Pancreas (tissue), 10 donors: ENCODE data around the gene SCAMP3. TPM values are rescaled to one million over a fixed set of nuclear protein-coding genes. Genes with fewer than 3 reads are reported as not detected.

ENCODE experiments used
- ATAC-seq, 4 donors: fragments of 200-7000 bp; cut with Tn5 transposase; one replicate each; pipeline versions ENCODE4 v1.8.0 to v1.9.1; 2020; ENCODE audit warnings: mild to moderate bottlenecking in 4 of 4, moderate library complexity in 4 of 4
- DNase-seq, 6 donors: peaks; one replicate each; pipeline ENCODE4 v3.0.0-alpha.2; 2020
- FAIRE-seq: peaks from 2 replicates; lab custom pipeline; 2012; peaks lifted over from hg19 to GRCh38; lab: Jason Lieb, UNC
- H3K27ac ChIP-seq, 4 donors: fragments of 200-600 bp; sonication (generic); 1 replicate in 3 of 4; 2 replicates in 1 of 4; pipeline versions ENCODE4 v1.5.0 to v1.8.0; 2020
- H3K27me3 ChIP-seq, 4 donors: fragments of 200-600 bp; one replicate each; pipeline ENCODE4 v1.8.0; 2021
- H3K36me3 ChIP-seq, 3 donors: fragments of 200-600 bp; sonication (generic) in 1 of 3; one replicate each; pipeline versions ENCODE4 v1.5.0 to v1.8.0; 2020 to 2021
- H3K4me1 ChIP-seq, 3 donors: fragments of 200-600 bp; one replicate each; pipeline ENCODE4 v1.8.0; 2021
- H3K4me3 ChIP-seq, 4 donors: fragments of 200-600 bp; sonication (generic) in 2 of 4; one replicate each; pipeline versions ENCODE4 v1.5.0 to v1.8.0; 2020 to 2021
- H3K9me3 ChIP-seq, 4 donors: fragments of 200-600 bp; one replicate each; pipeline ENCODE4 v1.8.0; 2021
- WGBS, 2 donors: extraction: QIAGEN DNeasy Blood & Tissue Kit; methylation state at CpG; one replicate each; pipeline ENCODE4 v1.1.7; 2013; 5-methylcytosine and 5-hydroxymethylcytosine counted together
- intact Hi-C, 3 donors: fragments of 100-400 bp; cut with DNase I; formaldehyde crosslinking; loops; one replicate each; pipeline versions ENCODE4 v1.11.1 to v1.14.2; 2022
- polyA plus RNA-seq, 2 donors: library from polyadenylated mRNA; stranded (reverse); fragments of 200-250 nt; gene quantifications; one replicate each; pipeline ENCODE4 v1.2.3, GENCODE V29; 2013
- total RNA-seq, 6 donors: library from RNA; stranded (reverse); fragmentation: NEBNext Ultra II Directional in 4 of 6; extraction: Animal tissue kit (Norgen Biotek cat#: 25700) in 4 of 6; gene quantifications; one replicate each; pipeline versions ENCODE4 v1.2.1 to v1.2.4, GENCODE V29; 2021 to 2023
- TF ChIP-seq, protein P1 (sequence below), 4 donors: fragments of 200-600 bp; sonication (generic) in 3 of 4; IDR thresholded peaks; one replicate each; pipeline versions ENCODE4 v1.5.0 to v1.8.0; 2021; ENCODE audit warnings: antibody characterized with exemption in 4 of 4
- donor health status: healthy with polysubstance abuse.
- donor health status: DM: no; HTN: no; CAD: no; lungs with moderate emphysema.
- donor health status: DM: no; HTN: no; CAD: no.
- donor health status: control.
- donor health status: control.
- donor health status: Bipolar disorder and iron deficiency.
- donor health status: DM: yes; HTN: yes; CAD: no.
- donor health status: DM: no; HTN: no; CAD: no.
- donor health status: DM: no; HTN: no; CAD: no.
- donor health status: DM: yes; HTN: yes; CAD: no.

Gene SCAMP3
- total RNA-seq (10 to 100 TPM; 25.1 to 33.4 (median 28.0) TPM), polyA plus RNA-seq (10 to 100 TPM; 27.7 to 55.5 TPM)

DNA sequence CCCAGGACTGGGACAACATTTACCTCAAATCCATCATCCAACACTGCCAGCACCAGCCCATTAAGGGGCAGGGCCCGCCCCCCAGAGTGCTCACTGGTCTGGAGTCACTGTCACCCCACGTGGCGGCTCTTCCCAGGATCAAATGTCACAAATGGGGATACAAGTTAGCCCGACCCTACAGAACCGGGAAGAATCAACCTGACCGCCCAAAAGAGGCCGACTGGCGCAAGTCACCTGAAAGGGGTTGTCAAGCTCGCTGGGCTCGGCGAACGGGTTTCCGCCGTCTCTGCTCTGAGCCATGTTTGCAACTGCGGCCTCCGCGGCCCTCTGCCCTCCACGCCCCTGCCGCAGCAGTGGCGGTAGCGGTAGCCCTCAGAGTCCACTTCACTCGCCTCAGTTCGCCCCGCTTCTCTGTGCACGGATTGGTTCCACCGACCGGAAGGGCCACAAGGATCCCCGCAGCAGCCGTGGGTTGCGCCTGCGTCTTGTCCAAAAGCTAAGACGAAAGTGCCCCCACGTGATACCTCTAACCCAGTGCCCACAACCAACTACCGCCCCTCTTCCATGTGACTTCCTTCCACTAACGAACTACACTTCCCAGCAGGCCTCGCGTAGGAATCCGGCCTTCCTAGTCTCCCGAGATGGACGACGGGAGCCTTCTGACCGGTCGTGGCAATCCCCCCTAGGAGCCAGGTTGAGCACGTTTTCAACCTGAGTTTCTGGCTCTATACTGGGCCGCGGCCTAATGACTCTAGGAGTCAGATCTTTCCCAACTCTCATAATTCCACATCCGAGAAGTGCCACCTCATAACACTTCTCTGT, at the start of gene SCAMP3:
SCAMP3 (minus strand) TSS at position 509 of the 822 bp plus-strand sequence; CDS start at position 300, 209 bp downstream.
- ATAC-seq (peak; percentile 98 to 99 (median 98)), DNase-seq (peak; percentile 89 to 96 (median 94)), FAIRE-seq (peak; percentile 20)
- peaks cover 0 to 10% (median 7%) of the 10 kb centered on the region in 3 donors for H3K4me1 ChIP-seq
- TF ChIP-seq, protein P1, sequence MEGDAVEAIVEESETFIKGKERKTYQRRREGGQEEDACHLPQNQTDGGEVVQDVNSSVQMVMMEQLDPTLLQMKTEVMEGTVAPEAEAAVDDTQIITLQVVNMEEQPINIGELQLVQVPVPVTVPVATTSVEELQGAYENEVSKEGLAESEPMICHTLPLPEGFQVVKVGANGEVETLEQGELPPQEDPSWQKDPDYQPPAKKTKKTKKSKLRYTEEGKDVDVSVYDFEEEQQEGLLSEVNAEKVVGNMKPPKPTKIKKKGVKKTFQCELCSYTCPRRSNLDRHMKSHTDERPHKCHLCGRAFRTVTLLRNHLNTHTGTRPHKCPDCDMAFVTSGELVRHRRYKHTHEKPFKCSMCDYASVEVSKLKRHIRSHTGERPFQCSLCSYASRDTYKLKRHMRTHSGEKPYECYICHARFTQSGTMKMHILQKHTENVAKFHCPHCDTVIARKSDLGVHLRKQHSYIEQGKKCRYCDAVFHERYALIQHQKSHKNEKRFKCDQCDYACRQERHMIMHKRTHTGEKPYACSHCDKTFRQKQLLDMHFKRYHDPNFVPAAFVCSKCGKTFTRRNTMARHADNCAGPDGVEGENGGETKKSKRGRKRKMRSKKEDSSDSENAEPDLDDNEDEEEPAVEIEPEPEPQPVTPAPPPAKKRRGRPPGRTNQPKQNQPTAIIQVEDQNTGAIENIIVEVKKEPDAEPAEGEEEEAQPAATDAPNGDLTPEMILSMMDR (IDR thresholded peaks at IDR 0.05): no peak
- H3K27me3 ChIP-seq: no peaks in the 10 kb centered on the region
- H3K36me3 ChIP-seq: peaks cover 0 to 28% (median 25%) of the 10 kb centered on the region in 3 donors
- WGBS, 2 donors: 0% methylated on average over 47 of the region's 47 CpGs
- intact Hi-C loops: no loop called here
- H3K9me3 ChIP-seq: no peaks in the 10 kb centered on the region
- peak within 1 kb of the TSS; percentile 63 to 98 (median 78) for H3K4me3 ChIP-seq
- H3K27ac ChIP-seq: peak within 1 kb of the TSS; percentile 32 to 71 (median 62)

DNA sequence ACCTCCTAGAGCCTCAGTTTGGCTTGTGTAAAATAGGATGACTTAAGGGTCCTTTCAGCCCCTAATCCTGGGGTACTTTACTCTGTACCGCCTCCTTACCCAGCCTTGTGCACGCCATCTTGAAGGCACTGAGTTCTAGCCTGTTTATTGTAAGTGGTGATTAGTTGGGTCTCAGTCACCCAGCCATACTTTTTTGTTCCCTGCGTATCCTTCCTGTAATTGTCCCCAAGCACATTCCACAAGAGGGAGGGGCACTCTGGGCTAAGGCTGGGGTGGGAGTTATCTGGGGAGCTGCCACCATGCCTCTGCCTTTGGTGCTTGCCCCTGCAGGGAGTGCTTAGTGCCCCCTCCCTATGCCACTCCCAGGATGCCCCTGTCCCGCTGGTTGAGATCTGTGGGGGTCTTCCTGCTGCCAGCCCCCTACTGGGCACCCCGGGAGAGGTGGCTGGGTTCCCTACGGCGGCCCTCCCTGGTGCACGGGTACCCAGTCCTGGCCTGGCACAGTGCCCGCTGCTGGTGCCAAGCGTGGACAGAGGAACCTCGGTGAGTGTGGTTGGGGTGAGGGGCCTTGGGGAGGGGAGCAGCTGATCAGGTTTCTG, 47.4 kb upstream of the SCAMP3 start:
- no peaks in the 10 kb centered on the region for H3K27me3 ChIP-seq
- peaks cover 0 to 7% (median 0%) of the 10 kb centered on the region in 3 donors for H3K4me1 ChIP-seq
- H3K27ac ChIP-seq: peak overlapping the region; percentile 76 to 90 (median 82)
- peak in 3 of 4 donors; percentile 4 to 8 (median 5) for ATAC-seq
- H3K9me3 ChIP-seq: no peaks in the 10 kb centered on the region
- 0 to 1% methylated on average over 11 of the region's 11 CpGs for WGBS, 2 donors
- no peak for FAIRE-seq
- TF ChIP-seq, protein P1 (IDR thresholded peaks at IDR 0.05): no peak
- intact Hi-C loops: loop anchor here in 1 of 3 donors (5.0 kb wide), 1 partner anchor 32 kb away; the partner anchor contains the start of gene HCN3
- DNase-seq: peak; percentile 35 to 89 (median 68)
- H3K4me3 ChIP-seq: peak overlapping the region; percentile 50 to 95 (median 82)
- H3K36me3 ChIP-seq: no peaks in the 10 kb centered on the region

DNA sequence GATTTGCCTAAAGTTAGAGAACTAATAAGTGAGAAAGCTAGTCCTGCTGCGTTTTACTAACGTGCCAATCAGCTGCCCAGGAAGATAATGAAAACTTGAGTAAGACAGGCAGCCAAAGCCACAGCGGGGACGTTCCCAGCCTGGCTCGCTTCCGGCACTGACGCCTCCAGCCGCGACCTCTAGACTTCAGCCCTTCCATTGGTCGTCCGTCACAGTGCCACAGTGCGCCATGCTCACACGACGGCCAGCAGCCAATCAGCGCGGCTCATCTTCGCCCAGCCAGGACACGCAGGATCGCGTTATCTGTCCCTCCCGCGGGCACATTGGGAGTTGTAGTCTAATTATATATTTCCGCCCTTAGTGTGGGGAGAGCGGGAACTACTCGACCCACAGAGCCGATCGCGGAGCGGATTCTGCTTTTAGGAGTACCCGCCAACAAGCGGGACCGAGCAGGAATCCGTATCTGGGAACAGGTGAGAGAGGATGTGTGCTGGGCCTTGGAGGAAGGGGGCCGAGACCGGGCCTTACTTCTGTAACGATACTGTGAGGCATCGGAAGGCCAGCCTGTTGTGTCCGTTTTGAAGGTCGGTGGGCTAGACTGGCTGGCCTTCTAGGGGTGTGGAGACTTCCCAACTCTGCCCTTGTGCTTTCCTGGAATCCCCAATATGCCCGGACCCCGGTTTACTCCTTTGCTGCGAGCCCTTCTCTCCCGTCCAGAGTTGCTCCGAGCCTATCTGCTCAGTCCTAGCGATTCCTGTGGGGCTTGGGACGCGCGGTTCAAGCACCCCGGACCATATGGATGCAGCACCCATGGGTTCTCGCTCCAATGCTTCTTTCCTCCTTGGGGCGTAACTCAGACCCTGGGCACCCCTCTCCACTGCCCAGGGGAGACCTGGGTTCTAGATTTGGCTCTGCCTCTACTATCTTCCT, 46.6 kb upstream of the SCAMP3 start, which contains the start of gene FDPS:
FDPS (plus strand) TSS at position 374 of the 930 bp plus-strand sequence. CDS start 924 bp downstream, outside the sequence.
- H3K4me1 ChIP-seq: peaks cover 0 to 7% (median 0%) of the 10 kb centered on the region in 3 donors
- FAIRE-seq (peak; percentile 83), ATAC-seq (peak; percentile 98 to 99 (median 98)), DNase-seq (peak; percentile 95 to 99 (median 98))
- no peaks in the 10 kb centered on the region for H3K27me3 ChIP-seq
- WGBS, 2 donors: 0% methylated on average over 51 of the region's 51 CpGs
- H3K27ac ChIP-seq: peak within 1 kb of the TSS; percentile 76 to 90 (median 82)
- no peaks in the 10 kb centered on the region for H3K36me3 ChIP-seq
- H3K9me3 ChIP-seq: no peaks in the 10 kb centered on the region
- peak within 1 kb of the TSS; percentile 50 to 95 (median 82) for H3K4me3 ChIP-seq
- intact Hi-C loops: no loop called here
- TF ChIP-seq, protein P1 (IDR thresholded peaks at IDR 0.05): peak in 1 of 4 donors; percentile 11

DNA sequence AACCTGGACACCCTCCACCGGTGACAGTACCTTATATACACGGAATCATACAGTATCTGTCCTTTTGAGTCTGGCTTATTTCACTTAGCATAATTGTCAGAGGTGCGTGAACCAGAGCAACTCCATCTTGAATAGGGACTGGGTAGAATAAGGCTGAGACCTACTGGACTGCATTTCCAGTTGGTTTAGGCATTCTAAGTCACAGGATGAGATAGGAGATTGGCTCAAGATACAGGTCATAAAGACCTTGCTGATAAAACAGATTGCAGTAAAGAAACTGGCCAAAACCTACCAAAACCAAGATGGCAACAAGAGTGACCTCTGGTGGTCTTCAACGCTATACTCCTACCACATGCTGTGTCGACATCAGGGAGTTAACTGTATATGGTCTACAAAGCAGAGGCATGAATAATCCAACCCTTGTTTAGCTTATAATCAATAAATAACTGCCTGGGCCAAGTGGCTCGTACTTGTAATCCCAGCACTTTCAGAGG, 45.1 kb upstream of the SCAMP3 start:
- FAIRE-seq: no peak
- no peak overlapping the region for H3K27ac ChIP-seq
- intact Hi-C loops: no loop called here
- peaks cover 0 to 7% (median 0%) of the 10 kb centered on the region in 3 donors for H3K4me1 ChIP-seq
- no peaks in the 10 kb centered on the region for H3K27me3 ChIP-seq
- no peak for ATAC-seq
- 55 to 56% methylated on average over 6 of the region's 6 CpGs for WGBS, 2 donors
- TF ChIP-seq, protein P1 (IDR thresholded peaks at IDR 0.05): no peak
- no peaks in the 10 kb centered on the region for H3K9me3 ChIP-seq
- no peak for DNase-seq
- no peak overlapping the region for H3K4me3 ChIP-seq
- no peaks in the 10 kb centered on the region for H3K36me3 ChIP-seq
